GM12864 (cell line): ENCODE results near the gene COBL.

ENCODE experiments used
- DNase-seq: peaks from one replicate; pipeline ENCODE4 v3.0.0-alpha.2; 2011; ENCODE audit warnings: low read depth
- H3K4me3 ChIP-seq: 2 replicates; pipeline ENCODE4 v1.5.1; 2011; ENCODE audit warnings: mild to moderate bottlenecking, low read depth, low read length, control low read depth
- TF ChIP-seq, protein P1 (sequence below): IDR thresholded peaks from 2 replicates; pipeline ENCODE4 v1.5.1; 2011; ENCODE audit warnings: low read depth, mild to moderate bottlenecking, moderate library complexity, low read length, control low read depth, inconsistent platforms; ENCODE audit errors: missing control alignments

Gene COBL

DNA sequence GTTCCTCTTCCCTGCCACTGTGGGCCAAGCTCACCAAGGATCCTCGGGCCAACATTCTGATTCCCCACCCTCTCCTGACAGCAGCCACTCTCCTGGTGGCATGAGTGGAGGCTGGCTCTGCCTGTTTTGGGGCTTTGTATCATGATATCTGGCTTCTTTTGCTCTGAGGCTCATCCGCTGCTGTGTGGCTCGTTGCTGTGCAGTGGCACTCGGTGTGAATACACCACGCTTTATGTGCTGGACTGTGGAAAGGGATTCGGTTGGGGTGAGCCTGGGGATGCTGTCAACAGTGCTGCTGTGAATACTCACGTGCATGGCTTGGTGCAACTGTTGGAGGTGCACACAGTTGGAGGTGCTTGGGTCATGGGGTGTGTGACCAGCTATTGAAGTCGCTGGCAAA, 208.5 kb downstream of the COBL start:
- TF ChIP-seq, protein P1, sequence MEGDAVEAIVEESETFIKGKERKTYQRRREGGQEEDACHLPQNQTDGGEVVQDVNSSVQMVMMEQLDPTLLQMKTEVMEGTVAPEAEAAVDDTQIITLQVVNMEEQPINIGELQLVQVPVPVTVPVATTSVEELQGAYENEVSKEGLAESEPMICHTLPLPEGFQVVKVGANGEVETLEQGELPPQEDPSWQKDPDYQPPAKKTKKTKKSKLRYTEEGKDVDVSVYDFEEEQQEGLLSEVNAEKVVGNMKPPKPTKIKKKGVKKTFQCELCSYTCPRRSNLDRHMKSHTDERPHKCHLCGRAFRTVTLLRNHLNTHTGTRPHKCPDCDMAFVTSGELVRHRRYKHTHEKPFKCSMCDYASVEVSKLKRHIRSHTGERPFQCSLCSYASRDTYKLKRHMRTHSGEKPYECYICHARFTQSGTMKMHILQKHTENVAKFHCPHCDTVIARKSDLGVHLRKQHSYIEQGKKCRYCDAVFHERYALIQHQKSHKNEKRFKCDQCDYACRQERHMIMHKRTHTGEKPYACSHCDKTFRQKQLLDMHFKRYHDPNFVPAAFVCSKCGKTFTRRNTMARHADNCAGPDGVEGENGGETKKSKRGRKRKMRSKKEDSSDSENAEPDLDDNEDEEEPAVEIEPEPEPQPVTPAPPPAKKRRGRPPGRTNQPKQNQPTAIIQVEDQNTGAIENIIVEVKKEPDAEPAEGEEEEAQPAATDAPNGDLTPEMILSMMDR: no peak
- no peak overlapping the region for H3K4me3 ChIP-seq
- DNase-seq: no peak

GRCh38 chr7:51104278-51104677, 212.3 kb downstream of the COBL start:
- DNase-seq: no peak
- H3K4me3 ChIP-seq: no peak overlapping the region
- TF ChIP-seq, protein P1: no peak

DNA sequence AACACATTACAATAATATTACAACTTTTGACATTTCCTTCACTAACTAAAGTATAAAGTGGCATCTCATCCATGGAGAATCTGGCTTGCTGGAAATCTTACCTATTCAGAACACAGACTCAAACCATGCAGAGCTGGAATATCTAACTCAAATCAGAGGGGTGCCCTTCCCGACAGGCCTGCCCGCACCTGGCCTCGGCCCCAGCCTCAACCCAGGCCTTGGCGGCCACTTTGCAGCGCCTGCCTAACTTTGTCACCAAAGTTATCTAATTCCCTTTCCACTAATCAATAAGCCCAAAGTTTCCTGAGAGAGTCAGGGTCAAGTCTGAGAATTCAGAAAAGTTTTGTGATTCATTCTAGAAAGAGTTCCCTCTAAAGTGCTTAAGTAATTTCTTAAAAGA, 212.9 kb downstream of the COBL start:
- no peak for DNase-seq
- TF ChIP-seq, protein P1: no peak
- no peak overlapping the region for H3K4me3 ChIP-seq

GRCh38 chr7:51102828-51103227, 213.8 kb downstream of the COBL start:
- TF ChIP-seq, protein P1: no peak
- no peak overlapping the region for H3K4me3 ChIP-seq
- DNase-seq: no peak

GRCh38 chr7:51101111-51101757, 215.4 kb downstream of the COBL start:
- TF ChIP-seq, protein P1: no peak
- DNase-seq: no peak
- H3K4me3 ChIP-seq: no peak overlapping the region

DNA sequence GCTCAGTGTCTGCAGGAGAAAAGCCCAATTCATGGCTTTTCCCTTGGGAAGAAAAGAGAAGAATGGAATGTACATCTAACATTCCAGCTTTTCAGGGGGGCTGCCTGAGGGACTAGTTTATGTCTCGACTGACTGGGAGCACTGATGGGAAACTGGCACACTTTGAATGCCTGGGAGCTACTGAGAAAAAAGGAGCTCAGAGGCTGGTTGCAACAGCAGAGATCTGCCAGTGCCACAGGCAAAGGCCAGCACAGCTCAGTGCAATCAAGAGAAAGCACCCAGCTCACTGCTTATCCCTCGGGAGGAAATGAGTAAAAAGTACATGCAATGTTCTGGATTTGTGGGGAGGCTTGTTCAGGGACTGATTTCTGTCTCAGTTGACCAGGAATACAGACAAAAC, 226.2 kb downstream of the COBL start:
- TF ChIP-seq, protein P1: no peak
- H3K4me3 ChIP-seq: no peak overlapping the region
- DNase-seq: no peak

DNA sequence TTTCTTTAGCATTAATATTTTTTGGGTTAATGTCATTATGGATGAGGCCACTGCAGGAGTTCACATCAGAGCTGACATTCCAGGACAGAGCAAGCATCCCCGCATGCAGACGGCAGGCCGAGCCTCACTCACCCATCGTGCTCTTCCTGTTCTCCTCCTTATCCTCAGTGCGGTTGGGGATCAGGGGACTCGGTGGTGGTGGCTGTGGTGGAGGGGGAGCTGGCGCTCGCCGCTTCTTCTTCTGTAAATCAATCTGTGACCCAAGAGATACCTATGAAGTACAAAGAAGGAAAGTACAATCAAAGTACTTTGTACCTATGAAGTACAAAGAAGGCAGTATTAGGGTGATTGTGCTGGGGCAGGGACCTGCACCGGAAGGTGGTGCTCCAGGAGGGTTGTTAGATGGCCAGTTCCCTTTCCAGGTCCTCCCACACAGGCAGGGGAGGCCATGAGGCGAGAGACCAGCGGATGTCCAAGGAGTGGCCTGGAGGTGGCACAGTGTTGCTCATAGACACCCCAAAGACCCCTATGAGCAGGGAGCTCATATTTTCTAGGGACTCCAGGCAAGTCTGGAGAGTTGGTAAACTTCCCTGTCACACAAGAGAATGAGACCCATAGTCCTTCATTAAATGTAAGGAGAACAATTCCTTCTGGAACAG, 231.4 kb downstream of the COBL start:
- TF ChIP-seq, protein P1: no peak
- H3K4me3 ChIP-seq: no peak overlapping the region
- no peak for DNase-seq
